Hair follicular keratinocyte (primary cell): Measurements from ENCODE around the gene PCDHA9. TPM values are rescaled to one million over a fixed set of nuclear protein-coding genes. Genes with fewer than 3 reads are reported as not detected.

Experiments used
- total RNA-seq: library from RNA; depleted of rRNA; stranded (reverse); fragments of >200 nt; gene quantifications from 2 replicates; pipeline ENCODE4 v1.2.3, GENCODE V29; 2015

PCDHA9 gene
- total RNA-seq: not detected in 2 replicates

GRCh38 chr5:140848139-140849102 lies at the start of gene PCDHA9:
PCDHA9 (plus strand) TSS chr5:140848382; CDS start chr5:140848496, 114 bp downstream.

GRCh38 chr5:140800816-140801493 lies 47.2 kb upstream of the PCDHA9 start, which contains the start of gene PCDHA3:
PCDHA3 (plus strand) TSS chr5:140801057.

GRCh38 chr5:140806834-140807775 lies 41.1 kb upstream of the PCDHA9 start, which contains the start of gene PCDHA4:
PCDHA4 (plus strand) TSS chr5:140807068.

GRCh38 chr5:140821375-140822280 lies 26.6 kb upstream of the PCDHA9 start, which contains the start of gene PCDHA5:
PCDHA5 (plus strand) TSS chr5:140821613.

GRCh38 chr5:140827704-140828361 lies 20.3 kb upstream of the PCDHA9 start, which contains the start of gene PCDHA6:
PCDHA6 (plus strand) TSS chr5:140827960; CDS start chr5:140828092, 132 bp downstream.

GRCh38 chr5:140833993-140834392 lies 14.2 kb upstream of the PCDHA9 start, which contains the start of gene PCDHA7:
PCDHA7 (plus strand) TSS chr5:140834269; CDS start chr5:140834384, 115 bp downstream.

GRCh38 chr5:140840978-140841962 lies 6.9 kb upstream of the PCDHA9 start, which contains the start of gene PCDHA8:
PCDHA8 (plus strand) TSS chr5:140841187; CDS start chr5:140841322, 135 bp downstream.

GRCh38 chr5:140855772-140856674 lies 7.8 kb downstream of the PCDHA9 start, which contains the start of gene PCDHA10:
PCDHA10 (plus strand) TSS chr5:140855897; CDS start chr5:140856049, 152 bp downstream.

GRCh38 chr5:140868721-140869554 lies 20.8 kb downstream of the PCDHA9 start, which contains the start of gene PCDHA11:
PCDHA11 (plus strand) TSS chr5:140868957; CDS start chr5:140869104, 147 bp downstream.

GRCh38 chr5:140875085-140876065 lies 27.2 kb downstream of the PCDHA9 start, which contains the start of gene PCDHA12:
PCDHA12 (plus strand) TSS chr5:140875308; CDS start chr5:140875473, 165 bp downstream.

GRCh38 chr5:140881889-140882590 lies 33.9 kb downstream of the PCDHA9 start, which contains the start of gene PCDHA13:
PCDHA13 (plus strand) TSS chr5:140882124; CDS start chr5:140882269, 145 bp downstream.

